ENCODE measurements around the gene TRAF3IP3. TPM values are rescaled to one million over a fixed set of nuclear protein-coding genes. Genes with fewer than 3 reads are reported as not detected.
A peak's percentile ranks its signal among the peaks of the same experiment; 100 is the strongest.

TRAF3IP3 gene
- total and polyA plus RNA-seq, 2 donors (not counting 1 experiment from before 2014, with no cell fraction given) = 262 to 344 TPM

DNA sequence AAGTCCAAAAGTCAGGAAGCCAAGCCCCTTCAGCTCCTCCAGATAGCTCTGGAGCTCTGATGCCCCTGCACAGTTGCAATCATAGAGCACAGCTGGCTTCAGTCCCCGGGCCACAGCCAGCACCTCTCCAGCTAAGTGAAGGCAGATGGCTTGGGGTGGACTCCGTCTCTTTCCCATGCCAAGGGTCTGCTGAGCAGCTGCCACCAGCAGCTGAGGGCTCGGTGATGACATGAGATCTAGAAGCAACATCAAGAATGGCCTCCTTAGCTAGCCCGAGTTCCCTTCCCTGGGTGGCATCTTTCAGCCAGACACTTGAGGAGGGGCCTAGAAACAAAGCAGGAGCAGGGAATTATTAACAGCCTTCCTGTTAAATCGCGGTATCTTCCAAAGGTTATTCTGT, 27.5 kb downstream of the TRAF3IP3 start:
- peaks cover 4% of the 10 kb centered on the region for H3K79me2 ChIP-seq (ENCODE audit: control insufficient read depth, insufficient read depth, low read length)
- 89% methylated on average over 6 of the region's 6 CpGs for WGBS (ENCODE audit: insufficient coverage)
- peak overlapping the region; percentile 92 for H3K4me3 Mint-ChIP-seq
- peak overlapping the region; percentile 82 for H3K4me2 ChIP-seq (replicated peaks; ENCODE audit: low read depth, low read length, poor library complexity, severe bottlenecking)
- DNase-seq (no peak), ATAC-seq (ENCODE audit: low read depth) (no peak)
- H3K9ac ChIP-seq (ENCODE audit: low read length) = no peak overlapping the region
- peak overlapping the region; percentile 95 for H3K27ac Mint-ChIP-seq
- H3K27ac ChIP-seq (ENCODE audit: low read length in 2 of 2) = peak overlapping the region in 1 of 2 donors; percentile 90
- H2AFZ ChIP-seq (ENCODE audit: insufficient read depth, low read depth, low read length, poor library complexity, severe bottlenecking) = no peak overlapping the region
- no peak for TF ChIP-seq EZH2 (IDR thresholded peaks at IDR 0.05; ENCODE audit: borderline replicate concordance, insufficient read depth, low read depth, low read length, poor library complexity, severe bottlenecking)
- TF ChIP-seq, protein P1, sequence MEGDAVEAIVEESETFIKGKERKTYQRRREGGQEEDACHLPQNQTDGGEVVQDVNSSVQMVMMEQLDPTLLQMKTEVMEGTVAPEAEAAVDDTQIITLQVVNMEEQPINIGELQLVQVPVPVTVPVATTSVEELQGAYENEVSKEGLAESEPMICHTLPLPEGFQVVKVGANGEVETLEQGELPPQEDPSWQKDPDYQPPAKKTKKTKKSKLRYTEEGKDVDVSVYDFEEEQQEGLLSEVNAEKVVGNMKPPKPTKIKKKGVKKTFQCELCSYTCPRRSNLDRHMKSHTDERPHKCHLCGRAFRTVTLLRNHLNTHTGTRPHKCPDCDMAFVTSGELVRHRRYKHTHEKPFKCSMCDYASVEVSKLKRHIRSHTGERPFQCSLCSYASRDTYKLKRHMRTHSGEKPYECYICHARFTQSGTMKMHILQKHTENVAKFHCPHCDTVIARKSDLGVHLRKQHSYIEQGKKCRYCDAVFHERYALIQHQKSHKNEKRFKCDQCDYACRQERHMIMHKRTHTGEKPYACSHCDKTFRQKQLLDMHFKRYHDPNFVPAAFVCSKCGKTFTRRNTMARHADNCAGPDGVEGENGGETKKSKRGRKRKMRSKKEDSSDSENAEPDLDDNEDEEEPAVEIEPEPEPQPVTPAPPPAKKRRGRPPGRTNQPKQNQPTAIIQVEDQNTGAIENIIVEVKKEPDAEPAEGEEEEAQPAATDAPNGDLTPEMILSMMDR (IDR thresholded peaks at IDR 0.05) = no peak
- peaks cover 0 to 8% (median 0%) of the 10 kb centered on the region in 4 experiments for H3K27me3 ChIP-seq (replicated peaks in 1 of 4; ENCODE audit: control extremely low read depth in 1 of 4, control insufficient read depth in 3 of 4, insufficient read depth in 4 of 4, low read length in 3 of 4)
- H3K9me3 Mint-ChIP-seq (ENCODE audit: insufficient read depth) = peaks cover 2% of the 10 kb centered on the region
- H3K36me3 ChIP-seq (replicated peaks in 1 of 2; ENCODE audit: control extremely low read depth in 1 of 2, control insufficient read depth in 1 of 2, extremely low read depth in 1 of 2, insufficient read depth in 2 of 2, low read length in 1 of 2) = peaks cover 2 to 43% of the 10 kb centered on the region in 2 experiments
- peaks cover 0 to 3% (median 0%) of the 10 kb centered on the region in 3 donors for H3K9me3 ChIP-seq (ENCODE audit: control extremely low read depth in 1 of 3, control insufficient read depth in 2 of 3, insufficient read depth in 1 of 3, low read length in 2 of 3)
- no peaks in the 10 kb centered on the region for H4K20me1 ChIP-seq (ENCODE audit: control insufficient read depth, insufficient read depth, low read length, poor library complexity, severe bottlenecking)
- CTCF ChIA-PET = interaction anchor here (0.7 to 5.0 kb wide), 6 partner anchors 8 to 44 kb away, joined by 3 to 20 read pairs (median 6); partner anchors contain the start of gene UTP25
- intact Hi-C loops (cut with micrococcal nuclease) = no loop called here
- POLR2A ChIA-PET = interaction anchor here (2.0 kb wide), 1 partner anchor 9 kb away, joined by 12 read pairs; no protein-coding TSS in a partner anchor
- H3K27me3 Mint-ChIP-seq = peaks cover 4% of the 10 kb centered on the region
- H3K4me1 ChIP-seq (ENCODE audit: control insufficient read depth in 2 of 2, insufficient read depth in 2 of 2, low read length in 2 of 2) = peaks cover 14 to 20% of the 10 kb centered on the region in 2 donors
- no peak overlapping the region for H3K4me3 ChIP-seq (ENCODE audit: control extremely low read depth in 1 of 5, extremely low read depth in 1 of 5, insufficient read depth in 1 of 5, low read depth in 2 of 5, low read length in 4 of 5)
- H3K4me1 Mint-ChIP-seq = peaks cover 25% of the 10 kb centered on the region
